ENCODE measurements around the gene SYT6. TPM values are rescaled to one million over a fixed set of nuclear protein-coding genes. Genes with fewer than 3 reads are reported as not detected.

Gene SYT6
- total RNA-seq, 1 experiment from 2014 or later: 77.2 TPM

- no peaks in the 10 kb centered on the region for H3K27me3 Mint-ChIP-seq (ENCODE audit: low read depth)
- no peaks in the 10 kb centered on the region for H3K27me3 ChIP-seq (ENCODE audit: insufficient read depth, low read length)
- H3K4ac ChIP-seq (ENCODE audit: low read depth, low read length): no peak overlapping the region
- TF ChIP-seq CTCF (conservative IDR thresholded peaks at IDR 0.05): no peak
- no peak overlapping the region for H3K14ac ChIP-seq (ENCODE audit: insufficient read depth, low read length)
- H3K9me3 Mint-ChIP-seq: no peaks in the 10 kb centered on the region
- H3K56ac ChIP-seq (ENCODE audit: insufficient read length, low read depth, low read length): no peak overlapping the region
- no peak overlapping the region for H2BK12ac ChIP-seq (ENCODE audit: insufficient read length, low read depth, low read length)
- no peak overlapping the region for H3K4me2 ChIP-seq (ENCODE audit: insufficient read depth, insufficient read length, low read length)
- no peak overlapping the region for H2BK20ac ChIP-seq (ENCODE audit: low read depth, low read length, poor library complexity, severe bottlenecking)
- peak overlapping the region in 1 of 3 experiments; percentile 69; a peak in 3 of 7 replicates for H3K27ac Mint-ChIP-seq
- WGBS (ENCODE audit: extremely low coverage, insufficient read length, low lambda C conversion rate): no CpG with 5 or more reads among the region's 9 CpGs
- no peak overlapping the region for H3T11ph ChIP-seq (ENCODE audit: low read length)
- H3K23me2 ChIP-seq (ENCODE audit: insufficient read length, low read depth, low read length, poor library complexity, severe bottlenecking): no peaks in the 10 kb centered on the region
- no peak overlapping the region for H3K27ac ChIP-seq (ENCODE audit: insufficient read length, low read depth, low read length)
- H2BK15ac ChIP-seq (ENCODE audit: low read depth, low read length): no peak overlapping the region
- H3K79me2 ChIP-seq (ENCODE audit: insufficient read depth, low read length): no peaks in the 10 kb centered on the region
- no peak overlapping the region for H4K91ac ChIP-seq (ENCODE audit: insufficient read length, low read depth, low read length)
- H3K4me1 ChIP-seq (ENCODE audit: insufficient read depth, low read length): peaks cover 2% of the 10 kb centered on the region
- no peak overlapping the region for H4K8ac ChIP-seq (replicated peaks; ENCODE audit: insufficient read length, low read depth, low read length)
- H3K9ac ChIP-seq (ENCODE audit: extremely low read depth, insufficient read length, low read length): no peak overlapping the region
- H2AK5ac ChIP-seq (ENCODE audit: insufficient read length, low read length): no peak overlapping the region
- H4K20me1 ChIP-seq (ENCODE audit: control insufficient read depth, insufficient read depth, insufficient read length): no peaks in the 10 kb centered on the region
- no peak overlapping the region for H2BK120ac ChIP-seq (ENCODE audit: low read depth, low read length, poor library complexity, severe bottlenecking)
- no peak overlapping the region for H3K18ac ChIP-seq (ENCODE audit: insufficient read length, low read depth, low read length)
- H3K4me1 Mint-ChIP-seq: peaks cover 44 to 45% of the 10 kb centered on the region in 2 experiments
- no peak overlapping the region for H4K5ac ChIP-seq (ENCODE audit: insufficient read length, low read depth, low read length)
- no peak for DNase-seq
- no peaks in the 10 kb centered on the region for H3K79me1 ChIP-seq (ENCODE audit: insufficient read depth, low read depth, low read length, poor library complexity, severe bottlenecking)
- no peak overlapping the region for H3K4me3 Mint-ChIP-seq
- H3K36me3 Mint-ChIP-seq (ENCODE audit: insufficient read depth in 1 of 3, low read depth in 3 of 3): peaks cover 59 to 99% (median 98%) of the 10 kb centered on the region in 3 experiments
- H2BK5ac ChIP-seq (ENCODE audit: insufficient read length, low read length): no peak overlapping the region
- no peak overlapping the region for H2AFZ ChIP-seq (ENCODE audit: low read length)
- no peaks in the 10 kb centered on the region for H3K9me3 ChIP-seq (ENCODE audit: control insufficient read depth, low read depth, low read length)
- no peak overlapping the region for H3K23ac ChIP-seq (ENCODE audit: insufficient read length, low read depth, low read length)
Measured at GRCh38 chr1:114094675-114095074, 59.0 kb downstream of the SYT6 start.
